MCF 10A (cell line): Measurements from ENCODE around the gene RAD51B. TPM values are rescaled to one million over a fixed set of nuclear protein-coding genes. Genes with fewer than 3 reads are reported as not detected.

Experiments
- BruUV-seq: library from RNA; stranded (reverse); fragments of 400-500 nt; replicated peaks from 2 replicates; lab custom pipeline; 2021; lab: Mats Ljungman, UMichigan
- CTCF ChIA-PET: fragments of 300-600 bp; sonication (Branson Sonifier 250); formaldehyde crosslinking; extraction: SDS; loops from one replicate; lab custom pipeline; 2021; ENCODE audit warnings: antibody characterized with exemption, inconsistent platforms; lab: Yijun Ruan, JAX
- POLR2A ChIA-PET: fragments of 300-600, 350-650 bp; sonication (Branson Sonifier 250); formaldehyde crosslinking; extraction: SDS; loops from one replicate; lab custom pipeline; 2020; ENCODE audit warnings: antibody characterized with exemption, inconsistent platforms; lab: Yijun Ruan, JAX
- DNase-seq: peaks from one replicate; pipeline ENCODE4 v3.0.0-alpha.2; 2018; ENCODE audit not compliant: unreplicated experiment
- H3K27ac Mint-ChIP-seq: one replicate; pipeline ENCODE4 v1.8.0; 2022; ENCODE audit warnings: mild to moderate bottlenecking, low read depth, mixed read lengths; ENCODE audit not compliant: unreplicated experiment
- H3K27me3 Mint-ChIP-seq: one replicate; pipeline ENCODE4 v1.8.0; 2022; ENCODE audit warnings: mixed read lengths; ENCODE audit not compliant: insufficient read depth, unreplicated experiment
- H3K36me3 Mint-ChIP-seq: one replicate; pipeline ENCODE4 v1.8.0; 2022; ENCODE audit warnings: mild to moderate bottlenecking, moderate library complexity, mixed read lengths; ENCODE audit not compliant: insufficient read depth, unreplicated experiment
- H3K4me1 Mint-ChIP-seq: one replicate; pipeline ENCODE4 v1.8.0; 2022; ENCODE audit warnings: mixed read lengths; ENCODE audit not compliant: insufficient read depth, unreplicated experiment
- H3K4me3 Mint-ChIP-seq: one replicate; pipeline ENCODE4 v1.8.0; 2022; ENCODE audit warnings: mild to moderate bottlenecking, moderate library complexity, mixed read lengths; ENCODE audit not compliant: unreplicated experiment
- H3K9me3 Mint-ChIP-seq: one replicate; pipeline ENCODE4 v1.8.0; 2022; ENCODE audit warnings: mixed read lengths; ENCODE audit not compliant: unreplicated experiment
- intact Hi-C: fragments of 100-400 bp; cut with micrococcal nuclease; formaldehyde crosslinking; loops from 2 replicates; pipeline ENCODE4 v1.14.1; 2022
- total RNA-seq: library from RNA; stranded (reverse); gene quantifications from 2 replicates; pipeline ENCODE4 v1.2.3, GENCODE V29; 2022
- TF ChIP-seq, protein P1 (sequence below): fragments of 200-600 bp; IDR thresholded peaks from one replicate; pipeline ENCODE4 v1.8.0; 2022; ENCODE audit warnings: antibody characterized with exemption, mild to moderate bottlenecking; ENCODE audit not compliant: unreplicated experiment

The RAD51B gene
- total RNA-seq, 1 experiment from 2014 or later, result 14.6 TPM

DNA sequence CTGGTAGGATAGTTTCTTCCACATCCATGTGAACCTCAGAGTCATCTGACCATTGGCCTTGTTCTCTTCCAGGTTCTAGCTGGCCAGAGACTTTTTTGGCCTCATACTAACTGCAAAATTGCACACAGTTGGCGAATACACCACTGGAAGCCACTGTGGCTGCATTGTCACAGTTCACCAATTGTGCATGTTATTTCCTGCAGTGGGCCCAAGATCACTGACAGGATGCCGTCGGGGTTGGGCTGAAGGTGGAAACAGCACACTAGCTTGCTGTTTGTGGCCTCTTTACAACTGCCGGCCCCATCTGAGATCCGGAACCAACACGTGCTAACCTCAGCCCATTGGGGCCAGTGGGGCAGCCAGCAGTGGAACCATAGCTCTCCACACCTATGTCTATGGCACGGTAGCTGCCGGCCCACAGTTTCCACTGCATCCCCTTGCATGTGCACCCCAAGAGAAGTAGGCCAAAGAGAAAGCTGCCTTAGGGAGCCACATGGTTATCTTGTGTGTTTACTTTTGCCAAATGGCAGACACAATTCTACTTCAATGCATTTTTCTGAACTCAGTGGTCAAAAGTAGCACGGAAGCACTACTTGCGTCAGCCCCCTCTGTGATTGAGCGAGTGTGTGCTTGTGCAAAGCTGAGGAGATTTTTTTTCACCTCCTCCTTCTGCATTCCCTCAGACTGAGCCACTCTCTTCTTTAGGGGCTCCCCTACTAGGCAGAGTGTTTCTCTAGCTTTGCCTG lies 464.0 kb downstream of the RAD51B start:
- TF ChIP-seq, protein P1, sequence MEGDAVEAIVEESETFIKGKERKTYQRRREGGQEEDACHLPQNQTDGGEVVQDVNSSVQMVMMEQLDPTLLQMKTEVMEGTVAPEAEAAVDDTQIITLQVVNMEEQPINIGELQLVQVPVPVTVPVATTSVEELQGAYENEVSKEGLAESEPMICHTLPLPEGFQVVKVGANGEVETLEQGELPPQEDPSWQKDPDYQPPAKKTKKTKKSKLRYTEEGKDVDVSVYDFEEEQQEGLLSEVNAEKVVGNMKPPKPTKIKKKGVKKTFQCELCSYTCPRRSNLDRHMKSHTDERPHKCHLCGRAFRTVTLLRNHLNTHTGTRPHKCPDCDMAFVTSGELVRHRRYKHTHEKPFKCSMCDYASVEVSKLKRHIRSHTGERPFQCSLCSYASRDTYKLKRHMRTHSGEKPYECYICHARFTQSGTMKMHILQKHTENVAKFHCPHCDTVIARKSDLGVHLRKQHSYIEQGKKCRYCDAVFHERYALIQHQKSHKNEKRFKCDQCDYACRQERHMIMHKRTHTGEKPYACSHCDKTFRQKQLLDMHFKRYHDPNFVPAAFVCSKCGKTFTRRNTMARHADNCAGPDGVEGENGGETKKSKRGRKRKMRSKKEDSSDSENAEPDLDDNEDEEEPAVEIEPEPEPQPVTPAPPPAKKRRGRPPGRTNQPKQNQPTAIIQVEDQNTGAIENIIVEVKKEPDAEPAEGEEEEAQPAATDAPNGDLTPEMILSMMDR, result no peak
- intact Hi-C loops, result no loop called here
- BruUV-seq, result no TSS peak
- Mint-ChIP-seq H3K4me1 (peaks cover 10% of the 10 kb centered on the region), H3K4me3 (no peak overlapping the region), H3K9me3 (no peaks in the 10 kb centered on the region), H3K27me3 (no peaks in the 10 kb centered on the region), H3K27ac (no peak overlapping the region), H3K36me3 (no peaks in the 10 kb centered on the region)
- ChIA-PET CTCF (no interaction called here), POLR2A (interaction anchor here (0.5 to 1.1 kb wide), 5 partner anchors 8 to 508 kb away, joined by 3 read pairs; no protein-coding TSS in a partner anchor)
- no peak for DNase-seq

DNA sequence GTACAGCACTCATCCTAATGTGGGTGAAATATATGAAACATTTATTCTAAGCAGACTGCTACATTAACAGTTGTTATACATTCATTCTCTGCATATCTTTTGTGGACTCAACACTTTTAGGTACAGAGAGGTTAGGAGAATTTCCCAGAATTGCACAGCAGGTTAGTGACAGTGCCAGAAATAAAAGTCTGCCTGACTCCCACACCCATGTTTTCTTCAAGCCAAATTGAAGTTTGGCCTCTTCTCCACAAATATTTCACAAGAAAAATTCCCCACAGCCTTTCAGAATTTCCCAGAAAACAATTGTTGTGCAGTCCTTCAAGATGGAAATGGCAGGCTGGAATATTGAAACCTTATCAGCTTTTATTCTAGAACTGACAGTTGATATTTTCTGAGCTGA lies 464.8 kb downstream of the RAD51B start:
- Mint-ChIP-seq H3K36me3 (no peaks in the 10 kb centered on the region), H3K4me3 (no peak overlapping the region), H3K4me1 (peaks cover 4% of the 10 kb centered on the region), H3K27me3 (no peaks in the 10 kb centered on the region), H3K27ac (no peak overlapping the region), H3K9me3 (no peaks in the 10 kb centered on the region)
- BruUV-seq, result no TSS peak
- CTCF ChIA-PET, result no interaction called here
- DNase-seq, result no peak
- intact Hi-C loops, result no loop called here
- TF ChIP-seq, protein P1, result no peak
- POLR2A ChIA-PET, result interaction anchor here (0.7 to 1.1 kb wide), 2 partner anchors 9 to 25 kb away, joined by 3 read pairs; no protein-coding TSS in a partner anchor

DNA sequence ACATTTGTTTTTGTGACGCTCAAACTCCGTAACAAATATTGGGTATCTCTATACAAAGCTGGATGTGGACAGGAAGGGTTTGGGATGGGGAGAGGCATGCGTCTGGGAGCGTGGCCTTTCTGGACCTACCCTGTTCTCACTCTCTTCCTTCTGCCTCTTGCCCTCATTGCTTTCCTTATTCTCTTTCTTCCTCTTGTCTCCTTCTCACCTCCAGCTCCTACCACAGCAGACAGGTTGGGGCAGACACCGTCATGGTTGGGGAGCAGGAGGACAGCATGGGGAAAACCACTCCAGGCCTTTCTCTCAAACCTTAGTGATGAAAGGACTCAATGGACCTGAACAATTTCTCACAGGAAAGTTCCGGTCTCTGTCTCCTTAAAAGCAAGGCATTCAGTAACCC lies 465.3 kb downstream of the RAD51B start:
- Mint-ChIP-seq H3K9me3 (no peaks in the 10 kb centered on the region), H3K27ac (peak overlapping the region; percentile 5), H3K27me3 (no peaks in the 10 kb centered on the region), H3K36me3 (no peaks in the 10 kb centered on the region), H3K4me1 (peaks cover 4% of the 10 kb centered on the region), H3K4me3 (no peak overlapping the region)
- DNase-seq, result no peak
- intact Hi-C loops, result no loop called here
- ChIA-PET POLR2A (interaction anchor here (1.1 kb wide), 1 partner anchor 25 kb away, joined by 3 read pairs; no protein-coding TSS in a partner anchor), CTCF (interaction anchor here (0.6 kb wide), 1 partner anchor 394 kb away, joined by 3 read pairs; no protein-coding TSS in a partner anchor)
- BruUV-seq, result no TSS peak
- TF ChIP-seq, protein P1, result no peak

DNA sequence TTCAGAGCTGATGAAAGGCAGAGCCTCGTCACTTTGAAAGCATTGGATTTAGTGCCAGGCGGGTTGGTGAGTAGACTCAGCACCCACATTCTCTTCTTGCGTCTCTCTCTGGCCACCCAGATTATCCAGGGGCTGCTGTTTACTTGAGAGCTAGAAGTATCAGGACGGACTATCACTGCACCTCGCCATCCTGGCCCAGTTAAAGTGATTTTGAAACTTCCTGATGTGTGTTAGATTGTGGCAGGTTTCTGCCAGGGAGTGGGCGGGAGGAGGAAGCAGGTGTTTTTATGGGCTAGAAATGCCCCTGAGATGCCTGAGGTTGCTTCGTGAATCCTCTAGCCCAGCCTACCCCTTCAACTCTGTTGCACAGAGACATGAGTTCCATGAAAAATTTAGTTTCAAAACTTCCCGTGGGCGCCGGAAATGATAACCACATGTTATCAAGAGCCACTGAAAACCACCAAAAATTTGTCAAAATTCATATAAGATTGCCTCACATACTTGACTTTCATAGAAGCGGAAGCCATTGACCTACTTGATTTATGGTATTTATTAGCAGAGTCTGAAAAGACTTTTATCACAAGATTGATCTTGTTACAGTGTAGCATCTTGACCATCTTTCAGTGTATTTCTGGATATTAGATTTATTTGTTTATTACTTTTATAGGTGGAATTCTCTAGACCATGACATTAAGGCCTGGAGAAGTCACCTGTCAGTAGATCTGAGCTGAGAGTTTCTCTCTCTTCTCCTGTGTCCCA lies 466.0 kb downstream of the RAD51B start:
- peaks cover 4% of the 10 kb centered on the region for H3K4me1 Mint-ChIP-seq
- no TSS peak for BruUV-seq
- ChIA-PET CTCF (interaction anchor here (0.6 to 1.4 kb wide), 4 partner anchors 35 to 558 kb away, joined by 3 to 5 read pairs (median 3); no protein-coding TSS in a partner anchor), POLR2A (no interaction called here)
- TF ChIP-seq, protein P1, result no peak
- no peaks in the 10 kb centered on the region for H3K27me3 Mint-ChIP-seq
- no peaks in the 10 kb centered on the region for H3K9me3 Mint-ChIP-seq
- intact Hi-C loops, result no loop called here
- no peak overlapping the region for H3K4me3 Mint-ChIP-seq
- no peaks in the 10 kb centered on the region for H3K36me3 Mint-ChIP-seq
- DNase-seq, result no peak
- no peak overlapping the region for H3K27ac Mint-ChIP-seq
